ENCODE results near the gene HOMEZ. TPM values are rescaled to one million over a fixed set of nuclear protein-coding genes. Genes with fewer than 3 reads are reported as not detected.
A peak's percentile ranks its signal among the peaks of the same experiment; 100 is the strongest.
"Not testable (repeated sequence)": the region's sequence is repeated elsewhere in the genome, so short reads cannot be mapped to it uniquely, and the experiment has no call there.

The HOMEZ gene
- polyA plus RNA-seq, 2 of the 4 experiments (the other 2 are of a cell fraction) = 7.7 to 9.2 TPM

GRCh38 chr14:23269193-23269592, 16.7 kb downstream of the HOMEZ start:
- no peak overlapping the region for H3K4me3 ChIP-seq
- H3K4me1 ChIP-seq = no peaks in the 10 kb centered on the region
- no peak overlapping the region for H3K27ac ChIP-seq
- no peaks in the 10 kb centered on the region for H3K9me3 ChIP-seq
- 47% methylated on average over 7 of the region's 7 CpGs for WGBS (ENCODE audit: missing lambda C conversion rate)
- no peak for TF ChIP-seq USF2 (IDR thresholded peaks at IDR 0.05)
- TF ChIP-seq CBX8 (IDR thresholded peaks at IDR 0.05) = no peak
- TF ChIP-seq FOSB (CRISPR knock-in tag; IDR thresholded peaks at IDR 0.05) = no peak
- TF ChIP-seq ZNF302 (CRISPR knock-in tag; IDR thresholded peaks at IDR 0.05) = no peak
- peak; percentile 27 for TF ChIP-seq MAFK (IDR thresholded peaks at IDR 0.05; ENCODE audit: partially characterized antibody)
- no peak for TF ChIP-seq MYC (IDR thresholded peaks at IDR 0.05; ENCODE audit: borderline replicate concordance, low read length)
- no peak for TF ChIP-seq JUN (IDR thresholded peaks at IDR 0.05)
- no peak for TF ChIP-seq TFCP2L1 (CRISPR knock-in tag; IDR thresholded peaks at IDR 0.05)
- TF ChIP-seq CBX2 (IDR thresholded peaks at IDR 0.05; ENCODE audit: borderline replicate concordance, low read depth) = no peak
- ChIA-PET POLR2A (interaction anchor here (0.7 to 1.2 kb wide), 2 partner anchors 17 to 37 kb away, joined by 3 read pairs; no protein-coding TSS in a partner anchor), CTCF (interaction anchor here (1.0 to 22.0 kb wide), 4 partner anchors 19 to 110 kb away, joined by 6 to 254 read pairs (median 14); partner anchors contain the start of genes PABPN1 and PPP1R3E)
- H3K4me2 ChIP-seq = no peak overlapping the region
- ATAC-seq (no peak), DNase-seq (ENCODE audit: low read depth in 1 of 2, low spot score in 1 of 2) (no peak), FAIRE-seq (no peak)

- H3K27ac ChIP-seq; POLR2A ChIA-PET; FAIRE-seq; H3K9me3 ChIP-seq; DNase-seq (ENCODE audit: low read depth in 1 of 2, low spot score in 1 of 2); H3K4me1 ChIP-seq; ATAC-seq; H3K4me3 ChIP-seq: not testable (repeated sequence)
- CTCF ChIA-PET = interaction anchor here (1.0 to 22.0 kb wide), 4 partner anchors 37 to 299 kb away, joined by 3 to 254 read pairs (median 21); partner anchors contain the start of gene PPP1R3E
- peak overlapping the region; percentile 28; the same call in 2 of the 3 replicates for H3K4me2 ChIP-seq
- 37% methylated on average over 8 of the region's 8 CpGs for WGBS (ENCODE audit: missing lambda C conversion rate)
Observed at GRCh38 chr14:23260849-23261248, 25.1 kb downstream of the HOMEZ start.

- H3K4me1 ChIP-seq = no peaks in the 10 kb centered on the region
Observed at GRCh38 chr14:23259426-23259825, 26.5 kb downstream of the HOMEZ start.

GRCh38 chr14:23258256-23258655, 27.7 kb downstream of the HOMEZ start:
- FAIRE-seq (no peak), ATAC-seq (no peak), DNase-seq (ENCODE audit: low read depth in 1 of 2, low spot score in 1 of 2) (no peak)
- no peaks in the 10 kb centered on the region for H3K4me1 ChIP-seq
- ChIA-PET POLR2A (interaction anchor here (0.6 kb wide), 1 partner anchor 888 kb away, joined by 4 read pairs; no protein-coding TSS in a partner anchor), CTCF (interaction anchor here (0.9 to 22.0 kb wide), 7 partner anchors 9 to 122 kb away, joined by 3 to 254 read pairs (median 4); partner anchors contain the start of genes HOMEZ and PPP1R3E)
- TF ChIP-seq KDM1A (IDR thresholded peaks at IDR 0.05; ENCODE audit: low read depth) (no peak), FOXS1 (CRISPR knock-in tag; IDR thresholded peaks at IDR 0.05) (no peak), TFCP2L1 (CRISPR knock-in tag; IDR thresholded peaks at IDR 0.05) (no peak), RAD21 (conservative IDR thresholded peaks at IDR 0.05 in 1 of 2, IDR thresholded peaks at IDR 0.05 in 1 of 2) (no peak), HES2 (IDR thresholded peaks at IDR 0.05) (no peak), BHLHE40 (IDR thresholded peaks at IDR 0.05; ENCODE audit: low read depth, low read length) (no peak), REST (IDR thresholded peaks at IDR 0.05) (no peak), MAX (IDR thresholded peaks at IDR 0.05) (no peak), CEBPB (IDR thresholded peaks at IDR 0.05) (no peak), FOSB (CRISPR knock-in tag; IDR thresholded peaks at IDR 0.05) (no peak), POLR2AphosphoS2 (conservative IDR thresholded peaks at IDR 0.05; ENCODE audit: low read length) (no peak), CBX8 (IDR thresholded peaks at IDR 0.05) (no peak), ZFP36 (IDR thresholded peaks at IDR 0.05; ENCODE audit: borderline replicate concordance, partially characterized antibody) (no peak)
- WGBS (ENCODE audit: missing lambda C conversion rate) = 81% methylated on average over 5 of the region's 5 CpGs
- no peak overlapping the region for H3K4me3 ChIP-seq
- H3K27ac ChIP-seq = no peak overlapping the region
- no peak overlapping the region for H3K4me2 ChIP-seq
- H3K9me3 ChIP-seq = 0 out of 3 replicates have a peak, but pooled peaks cover 3% of the 10 kb centered on the region

More at GRCh38 chr14:23259426-23259825, 26.5 kb downstream of the HOMEZ start:
- FAIRE-seq (no peak), DNase-seq (ENCODE audit: low read depth in 1 of 2, low spot score in 1 of 2) (no peak), ATAC-seq (no peak)
- ChIA-PET POLR2A (interaction anchor here (1.2 kb wide), 1 partner anchor 42 kb away, joined by 5 read pairs; no protein-coding TSS in a partner anchor), CTCF (interaction anchor here (1.4 to 22.0 kb wide), 4 partner anchors 9 to 67 kb away, joined by 5 to 254 read pairs (median 5); partner anchors contain the start of gene PPP1R3E)
- no peak for TF ChIP-seq CBX2 (IDR thresholded peaks at IDR 0.05; ENCODE audit: borderline replicate concordance, low read depth)
- Histone ChIP-seq H3K27ac (no peak overlapping the region), H3K4me3 (no peak overlapping the region), H3K4me2 (no peak overlapping the region), H3K9me3 (0 out of 3 replicates have a peak, but pooled peaks cover 3% of the 10 kb centered on the region)
